GM13976 (cell line): ENCODE measurements around the gene KAT14.
"Not testable (repeated sequence)": the region's sequence is repeated elsewhere in the genome, so short reads cannot be mapped to it uniquely, and the experiment has no call there.

Experiments
- DNase-seq: peaks from one replicate; pipeline ENCODE4 v3.0.0; 2012; ENCODE audit warnings: low spot score
- in situ Hi-C: fragments of 300-500 bp; cut with MboI; formaldehyde crosslinking; loops from one replicate; pipeline ENCODE4 v1.12.0; 2022; ENCODE audit warnings: low sequenced_read_pairs, mixed read lengths, inconsistent platforms; ENCODE audit not compliant: unreplicated experiment
- TF ChIP-seq, protein P1 (sequence below): IDR thresholded peaks from 2 replicates; pipeline ENCODE4 v1.5.1; 2012; ENCODE audit warnings: borderline replicate concordance, mild to moderate bottlenecking; ENCODE audit not compliant: insufficient read depth; ENCODE audit errors: extremely low read depth, missing control alignments, control extremely low read depth

The KAT14 gene, protein sequence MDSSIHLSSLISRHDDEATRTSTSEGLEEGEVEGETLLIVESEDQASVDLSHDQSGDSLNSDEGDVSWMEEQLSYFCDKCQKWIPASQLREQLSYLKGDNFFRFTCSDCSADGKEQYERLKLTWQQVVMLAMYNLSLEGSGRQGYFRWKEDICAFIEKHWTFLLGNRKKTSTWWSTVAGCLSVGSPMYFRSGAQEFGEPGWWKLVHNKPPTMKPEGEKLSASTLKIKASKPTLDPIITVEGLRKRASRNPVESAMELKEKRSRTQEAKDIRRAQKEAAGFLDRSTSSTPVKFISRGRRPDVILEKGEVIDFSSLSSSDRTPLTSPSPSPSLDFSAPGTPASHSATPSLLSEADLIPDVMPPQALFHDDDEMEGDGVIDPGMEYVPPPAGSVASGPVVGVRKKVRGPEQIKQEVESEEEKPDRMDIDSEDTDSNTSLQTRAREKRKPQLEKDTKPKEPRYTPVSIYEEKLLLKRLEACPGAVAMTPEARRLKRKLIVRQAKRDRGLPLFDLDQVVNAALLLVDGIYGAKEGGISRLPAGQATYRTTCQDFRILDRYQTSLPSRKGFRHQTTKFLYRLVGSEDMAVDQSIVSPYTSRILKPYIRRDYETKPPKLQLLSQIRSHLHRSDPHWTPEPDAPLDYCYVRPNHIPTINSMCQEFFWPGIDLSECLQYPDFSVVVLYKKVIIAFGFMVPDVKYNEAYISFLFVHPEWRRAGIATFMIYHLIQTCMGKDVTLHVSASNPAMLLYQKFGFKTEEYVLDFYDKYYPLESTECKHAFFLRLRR

DNA sequence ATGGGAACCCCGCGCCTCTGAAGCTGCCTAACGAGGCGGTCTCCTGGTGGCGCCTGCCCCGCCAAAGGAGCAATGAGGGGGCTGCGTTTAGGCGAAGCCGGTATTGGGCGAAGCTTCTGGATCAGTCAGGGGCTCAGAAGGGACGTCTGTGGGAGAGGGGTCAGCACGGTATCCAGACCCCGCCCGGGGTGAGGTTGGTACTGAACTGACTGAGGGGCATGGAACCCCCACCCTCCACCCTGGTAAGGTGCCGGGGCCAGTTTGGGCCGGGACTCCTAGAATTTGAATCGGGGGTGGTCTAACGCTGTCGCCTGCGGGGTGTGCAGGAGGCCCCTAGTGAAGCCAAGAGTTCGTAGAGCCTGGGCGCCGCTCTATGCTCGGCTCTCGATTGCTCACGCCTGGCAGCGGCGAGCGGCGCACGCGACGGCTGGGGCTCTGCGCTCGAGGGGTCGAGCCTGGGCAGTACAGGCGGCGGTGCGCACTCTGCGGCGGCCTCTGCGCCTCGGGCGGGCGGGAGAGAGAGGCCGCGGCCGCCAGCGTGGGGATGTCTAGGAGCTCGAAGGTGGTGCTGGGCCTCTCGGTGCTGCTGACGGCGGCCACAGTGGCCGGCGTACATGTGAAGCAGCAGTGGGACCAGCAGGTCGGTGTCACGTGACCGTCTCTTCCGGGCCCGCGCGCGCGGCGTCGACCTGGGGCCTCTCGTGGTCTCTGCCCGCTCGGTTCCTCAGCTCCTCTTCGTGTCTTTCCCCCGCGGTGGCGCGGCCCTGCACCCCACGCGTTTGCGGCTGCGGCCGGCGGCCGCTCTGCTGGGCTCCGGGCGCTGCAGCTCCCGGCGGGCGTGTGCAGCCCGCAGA, at the start of gene KAT14, which contains the start of gene PET117:
TSS of gene KAT14 (plus strand) at position 452 of the 854 bp plus-strand sequence. CDS start 4,798 bp downstream, outside the sequence.
TSS of gene PET117 (plus strand) at position 452 of the 854 bp plus-strand sequence. CDS start at position 545, 93 bp downstream.
- in situ Hi-C loops = no loop called here
- peak; percentile 91 for DNase-seq
- TF ChIP-seq, protein P1, sequence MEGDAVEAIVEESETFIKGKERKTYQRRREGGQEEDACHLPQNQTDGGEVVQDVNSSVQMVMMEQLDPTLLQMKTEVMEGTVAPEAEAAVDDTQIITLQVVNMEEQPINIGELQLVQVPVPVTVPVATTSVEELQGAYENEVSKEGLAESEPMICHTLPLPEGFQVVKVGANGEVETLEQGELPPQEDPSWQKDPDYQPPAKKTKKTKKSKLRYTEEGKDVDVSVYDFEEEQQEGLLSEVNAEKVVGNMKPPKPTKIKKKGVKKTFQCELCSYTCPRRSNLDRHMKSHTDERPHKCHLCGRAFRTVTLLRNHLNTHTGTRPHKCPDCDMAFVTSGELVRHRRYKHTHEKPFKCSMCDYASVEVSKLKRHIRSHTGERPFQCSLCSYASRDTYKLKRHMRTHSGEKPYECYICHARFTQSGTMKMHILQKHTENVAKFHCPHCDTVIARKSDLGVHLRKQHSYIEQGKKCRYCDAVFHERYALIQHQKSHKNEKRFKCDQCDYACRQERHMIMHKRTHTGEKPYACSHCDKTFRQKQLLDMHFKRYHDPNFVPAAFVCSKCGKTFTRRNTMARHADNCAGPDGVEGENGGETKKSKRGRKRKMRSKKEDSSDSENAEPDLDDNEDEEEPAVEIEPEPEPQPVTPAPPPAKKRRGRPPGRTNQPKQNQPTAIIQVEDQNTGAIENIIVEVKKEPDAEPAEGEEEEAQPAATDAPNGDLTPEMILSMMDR = no peak

DNA sequence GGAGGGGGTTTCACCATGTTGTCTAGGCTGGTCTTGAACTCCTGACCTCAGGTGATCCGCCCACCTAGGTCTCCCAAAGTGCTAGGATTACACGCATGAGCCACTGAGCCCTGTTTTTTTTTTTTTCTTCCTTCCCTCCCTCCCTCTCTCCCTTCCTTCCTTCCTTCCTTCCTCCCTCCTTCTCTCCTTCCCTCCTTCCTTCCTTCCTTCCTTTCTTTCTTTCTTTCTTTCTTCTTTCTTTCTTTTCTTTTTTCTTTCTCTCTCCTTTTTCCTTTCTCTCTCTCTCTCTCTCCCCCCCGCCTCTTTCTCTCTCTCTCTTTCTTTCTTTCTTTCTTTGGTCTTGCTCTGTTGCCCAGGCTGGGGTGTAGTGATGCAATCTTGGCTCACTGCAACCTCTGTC, 49.4 kb upstream of the KAT14 start:
- DNase-seq, in situ Hi-C loops: not testable (repeated sequence)

DNA sequence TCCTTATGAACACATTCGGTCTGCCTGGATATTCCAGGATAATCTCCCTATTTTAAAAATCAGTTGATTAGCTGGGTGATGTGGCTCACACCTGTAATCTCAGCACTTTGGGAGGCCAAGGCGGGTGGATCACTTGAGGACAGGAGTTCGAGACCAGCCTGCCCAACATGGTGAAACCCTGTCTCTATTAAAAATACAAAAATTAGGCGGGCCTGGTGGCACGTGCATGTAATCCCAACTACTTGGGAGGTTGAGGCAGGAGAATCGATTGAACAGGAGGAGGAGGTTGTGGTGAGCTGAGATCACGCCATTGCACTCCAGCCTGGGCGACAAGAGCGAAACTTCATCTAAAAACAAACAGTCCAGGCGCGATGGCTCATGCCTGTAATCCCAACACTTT, 48.8 kb upstream of the KAT14 start:
- in situ Hi-C loops, DNase-seq: not testable (repeated sequence)

DNA sequence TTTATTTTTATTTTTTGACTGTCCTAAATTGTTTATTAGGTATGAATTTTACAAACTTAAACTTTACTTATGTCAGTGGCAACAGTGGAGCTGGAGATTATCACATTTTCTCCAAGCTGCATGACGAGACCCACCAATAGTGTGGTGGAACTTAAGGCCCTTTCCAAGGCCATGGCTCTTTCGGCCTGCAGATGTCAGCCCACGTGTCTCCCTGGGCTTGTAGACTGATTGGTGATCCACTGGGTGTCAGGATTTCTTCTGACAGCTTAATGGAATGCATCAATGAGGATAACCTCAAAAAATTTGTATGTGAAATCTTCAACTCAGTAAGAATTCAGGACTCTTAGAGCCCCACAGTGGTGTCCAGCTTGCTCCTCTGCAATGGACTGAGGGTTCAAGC, 47.6 kb upstream of the KAT14 start:
- TF ChIP-seq, protein P1 = no peak
- DNase-seq = no peak
- in situ Hi-C loops = no loop called here

DNA sequence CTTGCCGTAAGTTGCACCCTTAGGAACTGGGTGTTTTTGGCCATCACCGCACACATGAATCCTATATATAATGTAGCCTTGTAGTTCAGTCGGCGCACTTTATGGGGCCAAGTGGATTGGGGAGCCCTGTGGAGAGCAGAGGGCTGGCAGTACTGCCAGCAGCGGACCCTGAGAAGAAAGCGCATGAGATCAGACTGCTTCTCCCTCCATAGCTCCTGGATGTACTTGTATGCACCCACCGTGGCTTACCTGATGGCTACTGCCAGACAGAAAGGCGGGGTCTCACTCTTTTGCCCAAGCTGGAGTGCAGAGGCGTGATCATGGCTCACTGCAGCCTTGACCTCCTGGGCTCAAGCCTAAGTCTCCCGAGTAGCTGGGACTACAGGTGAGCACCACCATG, 47.2 kb upstream of the KAT14 start:
- DNase-seq = no peak
- TF ChIP-seq, protein P1 = no peak
- in situ Hi-C loops = no loop called here

DNA sequence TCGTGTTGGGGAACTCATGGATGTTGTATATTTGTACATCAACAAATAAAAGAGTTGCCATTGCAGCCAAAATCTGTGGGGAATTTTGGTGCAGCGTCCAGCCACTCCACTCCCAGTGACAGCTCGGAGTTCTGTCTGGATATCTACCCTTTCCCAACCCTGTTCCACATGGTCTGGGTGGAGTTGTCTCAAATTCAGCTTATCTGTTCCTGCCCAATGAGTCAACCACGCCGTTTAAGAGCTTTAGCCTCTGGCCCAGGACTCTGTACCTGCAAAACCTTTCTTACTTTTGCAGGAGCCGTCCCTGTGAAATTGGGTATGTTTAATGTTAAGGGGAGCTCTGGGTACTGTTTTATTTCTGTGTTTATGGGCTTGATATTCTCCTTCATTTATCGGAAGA, 46.0 kb upstream of the KAT14 start:
- TF ChIP-seq, protein P1 = no peak
- DNase-seq = peak; percentile 4
- in situ Hi-C loops = no loop called here

DNA sequence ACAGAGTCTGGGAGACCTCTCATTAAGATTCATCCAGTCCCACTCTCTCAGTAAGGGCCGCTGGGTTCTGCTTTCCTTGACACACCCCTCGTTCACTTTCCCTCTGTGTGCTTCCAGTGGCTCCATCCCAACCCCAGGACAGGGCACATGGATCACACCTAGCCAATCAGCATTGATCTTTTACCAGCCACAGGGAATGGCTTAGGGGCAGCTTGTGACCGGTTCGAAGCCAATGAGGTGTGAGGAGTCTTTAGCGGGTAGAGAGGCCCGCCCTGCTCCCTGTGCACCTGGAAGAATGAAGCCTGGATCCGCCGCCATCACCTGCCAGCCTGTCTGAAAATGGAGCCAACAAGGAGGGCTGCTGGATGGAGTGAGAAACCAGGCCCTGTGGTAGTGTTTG, 44.8 kb upstream of the KAT14 start:
- TF ChIP-seq, protein P1 = no peak

More for the DNA sequence above, 44.8 kb upstream of the KAT14 start:
- peak; percentile 7 for DNase-seq
- in situ Hi-C loops = no loop called here
